MM.1S (cell line): Measurements from ENCODE around the gene ROMO1.

ENCODE experiments used
- DNase-seq: peaks from one replicate; pipeline ENCODE4 v3.0.0-alpha.2; 2015
- H2AFZ ChIP-seq: fragments of 300-600 bp; sonication (generic); 2 replicates; pipeline ENCODE4 v1.6.0; 2016; ENCODE audit warnings: antibody characterized with exemption, low read length
- H3F3A ChIP-seq: fragments of 300-600 bp; sonication (generic); 2 replicates; pipeline ENCODE4 v1.6.1; 2016; ENCODE audit warnings: mild to moderate bottlenecking, antibody characterized with exemption, low read length, moderate library complexity, mixed read lengths; ENCODE audit not compliant: insufficient read depth
- H3K27ac ChIP-seq: fragments of 300-600 bp; sonication (generic); 2 replicates; pipeline ENCODE4 v1.5.1; 2016; ENCODE audit warnings: mild to moderate bottlenecking, low read length
- H3K27me3 ChIP-seq: fragments of 300-600 bp; sonication (generic); replicated peaks from 2 replicates; pipeline ENCODE4 v1.6.0; 2016; ENCODE audit warnings: low read length; ENCODE audit not compliant: insufficient read depth
- H3K36me3 ChIP-seq: fragments of 300-600 bp; sonication (generic); replicated peaks from 2 replicates; pipeline ENCODE4 v1.6.1; 2016; ENCODE audit warnings: mild to moderate bottlenecking, low read length, mixed read lengths; ENCODE audit not compliant: insufficient read depth
- H3K4me1 ChIP-seq: fragments of 300-600 bp; sonication (generic); 2 replicates; pipeline ENCODE4 v1.6.1; 2016; ENCODE audit warnings: low read length, mixed read lengths
- H3K4me2 ChIP-seq: fragments of 300-600 bp; sonication (generic); 2 replicates; pipeline ENCODE4 v1.6.0; 2016; ENCODE audit warnings: low read depth, low read length
- H3K4me3 ChIP-seq: fragments of 300-600 bp; sonication (generic); 2 replicates; pipeline ENCODE4 v1.5.1; 2016; ENCODE audit warnings: low read length, mixed read lengths
- H3K79me2 ChIP-seq: fragments of 300-600 bp; sonication (generic); 2 replicates; pipeline ENCODE4 v1.6.1; 2016; ENCODE audit warnings: mixed run types, low read length, mixed read lengths
- H3K9ac ChIP-seq: fragments of 300-600 bp; sonication (generic); 2 replicates; pipeline ENCODE4 v1.6.1; 2016; ENCODE audit warnings: low read length, mixed read lengths
- H3K9me2 ChIP-seq: fragments of 300-600 bp; sonication (generic); replicated peaks from 2 replicates; pipeline ENCODE4 v1.6.1; 2016; ENCODE audit warnings: mild to moderate bottlenecking, low read length, mixed read lengths; ENCODE audit not compliant: insufficient read depth
- H3K9me3 ChIP-seq: fragments of 300-600 bp; sonication (generic); replicated peaks from 2 replicates; pipeline ENCODE4 v1.6.1; 2016; ENCODE audit warnings: mild to moderate bottlenecking, low read length, mixed read lengths; ENCODE audit not compliant: insufficient read depth
- H4K20me1 ChIP-seq: fragments of 300-600 bp; sonication (generic); 2 replicates; pipeline ENCODE4 v1.6.1; 2016; ENCODE audit warnings: mild to moderate bottlenecking, low read length, moderate library complexity, mixed read lengths; ENCODE audit not compliant: insufficient read depth
- CTCF ChIP-seq: fragments of 300-600 bp; sonication (generic); IDR thresholded peaks from 2 replicates; pipeline ENCODE4 v1.5.1; 2016; ENCODE audit warnings: antibody characterized with exemption, low read length, mixed read lengths
- EZH2 ChIP-seq: fragments of 300-600 bp; sonication (generic); optimal IDR thresholded peaks from 2 replicates; pipeline ENCODE3; 2017; ENCODE audit warnings: low read depth, mild to moderate bottlenecking, antibody characterized with exemption, low read length, mixed read lengths
- EZH2phosphoT487 ChIP-seq: fragments of 300-600 bp; sonication (generic); IDR thresholded peaks from 2 replicates; pipeline ENCODE4 v1.6.1; 2018; ENCODE audit warnings: antibody characterized with exemption, low read length

Gene ROMO1

GRCh38 chr20:35699127-35699956, at the start of gene ROMO1, which contains the start of gene NFS1:
TSS of gene ROMO1 (plus strand) at chr20:35699405. CDS start at chr20:35699633, 228 bp downstream.
TSS of gene NFS1 (minus strand) at chr20:35699352. CDS start at chr20:35699288, 64 bp downstream.
- H3K9me3 ChIP-seq = no peaks in the 10 kb centered on the region

GRCh38 chr20:35650632-35651031, 48.6 kb upstream of the ROMO1 start:
- Histone ChIP-seq H3K9me3 (no peaks in the 10 kb centered on the region), H3K36me3 (peaks cover 26% of the 10 kb centered on the region)

More at GRCh38 chr20:35699127-35699956, at the start of gene ROMO1, which contains the start of gene NFS1:
- no peaks in the 10 kb centered on the region; the same call in 1 of the 2 replicates for H4K20me1 ChIP-seq
- peaks cover 51% of the 10 kb centered on the region for H3K79me2 ChIP-seq
- no peaks in the 10 kb centered on the region for H3K27me3 ChIP-seq
- peaks cover 44% of the 10 kb centered on the region for H3F3A ChIP-seq
- peak within 1 kb of the TSS; percentile 79 for H3K27ac ChIP-seq
- no peaks in the 10 kb centered on the region for H3K9me2 ChIP-seq
- peaks cover 11% of the 10 kb centered on the region; the same call in 1 of the 2 replicates for H3K36me3 ChIP-seq
- TF ChIP-seq EZH2 (no peak), EZH2phosphoT487 (no peak), CTCF (no peak)
- peaks cover 10% of the 10 kb centered on the region; the same call in 1 of the 2 replicates for H3K4me1 ChIP-seq
- peak within 1 kb of the TSS; percentile 75 for H3K4me2 ChIP-seq
- H3K4me3 ChIP-seq = peak within 1 kb of the TSS; percentile 93
- peak; percentile 86 for DNase-seq
- H2AFZ ChIP-seq = peak within 1 kb of the TSS; percentile 97
- peak within 1 kb of the TSS; percentile 86 for H3K9ac ChIP-seq

GRCh38 chr20:35651958-35652357, 47.2 kb upstream of the ROMO1 start:
- H3K9ac ChIP-seq = no peak overlapping the region
- no peak overlapping the region for H2AFZ ChIP-seq
- peaks cover 26% of the 10 kb centered on the region for H3K36me3 ChIP-seq
- H4K20me1 ChIP-seq = peaks cover 37% of the 10 kb centered on the region
- H3K4me1 ChIP-seq = no peaks in the 10 kb centered on the region
- no peak overlapping the region for H3K4me2 ChIP-seq
- H3F3A ChIP-seq = 0 out of 2 replicates have a peak, but pooled peaks cover 6% of the 10 kb centered on the region
- no peaks in the 10 kb centered on the region for H3K9me2 ChIP-seq
- no peak for TF ChIP-seq EZH2phosphoT487
- TF ChIP-seq EZH2 = no peak
- TF ChIP-seq CTCF = no peak
- peaks cover 83% of the 10 kb centered on the region for H3K79me2 ChIP-seq
- H3K4me3 ChIP-seq = no peak overlapping the region
- no peaks in the 10 kb centered on the region for H3K9me3 ChIP-seq
- no peak overlapping the region for H3K27ac ChIP-seq
- no peaks in the 10 kb centered on the region for H3K27me3 ChIP-seq
- DNase-seq = no peak

More at GRCh38 chr20:35650632-35651031, 48.6 kb upstream of the ROMO1 start:
- H3K4me1 ChIP-seq = no peaks in the 10 kb centered on the region
- no peak overlapping the region for H3K4me3 ChIP-seq
- no peak overlapping the region for H3K4me2 ChIP-seq
- H3K27me3 ChIP-seq = no peaks in the 10 kb centered on the region
- no peak for DNase-seq
- no peak overlapping the region for H3K9ac ChIP-seq
- H2AFZ ChIP-seq = no peak overlapping the region
- TF ChIP-seq EZH2 (no peak), EZH2phosphoT487 (no peak), CTCF (no peak)
- H3F3A ChIP-seq = 0 out of 2 replicates have a peak, but pooled peaks cover 6% of the 10 kb centered on the region
- peaks cover 75% of the 10 kb centered on the region for H3K79me2 ChIP-seq
- H4K20me1 ChIP-seq = peaks cover 24% of the 10 kb centered on the region
- H3K27ac ChIP-seq = no peak overlapping the region
- H3K9me2 ChIP-seq = no peaks in the 10 kb centered on the region
